Endodermal cell (in vitro differentiated cells): Measurements from ENCODE around the gene PARP15. TPM values are rescaled to one million over a fixed set of nuclear protein-coding genes. Genes with fewer than 3 reads are reported as not detected.
A peak's percentile ranks its signal among the peaks of the same experiment; 100 is the strongest.

Experiments
- DNase-seq: peaks from one replicate; pipeline ENCODE4 v3.0.0-alpha.2; 2017
- H3K27ac ChIP-seq: 2 replicates; pipeline ENCODE4 v1.5.1; 2013; ENCODE audit warnings: mild to moderate bottlenecking, low read depth, low read length, moderate library complexity
- H3K27me3 ChIP-seq: 2 replicates; pipeline ENCODE4 v1.6.1; 2013; ENCODE audit warnings: mild to moderate bottlenecking, low read length, moderate library complexity; ENCODE audit not compliant: insufficient read depth, control insufficient read depth, poor library complexity, severe bottlenecking
- H3K36me3 ChIP-seq: 2 replicates; pipeline ENCODE4 v1.7.0; 2013; ENCODE audit warnings: mild to moderate bottlenecking, low read length, moderate library complexity; ENCODE audit not compliant: control insufficient read depth, insufficient read depth
- H3K4me1 ChIP-seq: one replicate; pipeline ENCODE4 v1.7.0; 2013; ENCODE audit warnings: low read length; ENCODE audit not compliant: control insufficient read depth, insufficient read depth
- H3K4me3 ChIP-seq: 2 replicates; pipeline ENCODE4 v1.5.1; 2013; ENCODE audit warnings: mild to moderate bottlenecking, low read length, moderate library complexity
- H3K9ac ChIP-seq: 2 replicates; pipeline ENCODE4 v1.6.1; 2013; ENCODE audit warnings: mild to moderate bottlenecking, low read length, moderate library complexity; ENCODE audit not compliant: poor library complexity, severe bottlenecking; ENCODE audit errors: extremely low read depth
- H3K9me3 ChIP-seq: 2 replicates; pipeline ENCODE4 v1.6.1; 2013; ENCODE audit warnings: mild to moderate bottlenecking, low read length, moderate library complexity; ENCODE audit not compliant: control insufficient read depth
- H3K27ac Mint-ChIP-seq: 2 replicates; pipeline ENCODE4 v1.8.0; 2020; ENCODE audit warnings: mixed read lengths
- H3K27me3 Mint-ChIP-seq: 2 replicates; pipeline ENCODE4 v1.8.0; 2021; ENCODE audit warnings: mild to moderate bottlenecking, mixed read lengths; ENCODE audit not compliant: insufficient read depth
- H3K36me3 Mint-ChIP-seq: 2 replicates; pipeline ENCODE4 v1.8.0; 2020; ENCODE audit warnings: low read depth, mixed read lengths
- H3K4me1 Mint-ChIP-seq: 2 replicates; pipeline ENCODE4 v1.8.0; 2020; ENCODE audit warnings: mixed read lengths
- H3K4me3 Mint-ChIP-seq: 2 replicates; pipeline ENCODE4 v1.8.0; 2020; ENCODE audit warnings: mild to moderate bottlenecking, moderate library complexity, mixed read lengths
- H3K9me3 Mint-ChIP-seq: 2 replicates; pipeline ENCODE4 v1.8.0; 2020; ENCODE audit warnings: mild to moderate bottlenecking, mixed read lengths
- WGBS, 2 experiments: methylation state at CpG; one replicate each; pipeline versions ENCODE4 v1.1.5 to v1.1.7; 2013; ENCODE audit warnings: missing lambda C conversion rate in 2 of 2, mixed read lengths in 1 of 2; ENCODE audit not compliant: insufficient coverage in 1 of 2, insufficient read length in 1 of 2; 5-methylcytosine and 5-hydroxymethylcytosine counted together
- total RNA-seq, 2 donors: library from RNA; stranded (reverse); fragmentation: NEBNext Ultra II Directional in 1 of 2; extraction: Animal tissue kit (Norgen Biotek cat#: 25700) in 1 of 2; gene quantifications; 2 replicates in 1 of 2; 3 replicates in 1 of 2; pipeline ENCODE4 v1.2.1, GENCODE V29; 2021
- TF ChIP-seq, protein P1 (sequence below): fragments of 200-600 bp; sonication (generic); conservative IDR thresholded peaks from 2 replicates; pipeline ENCODE4 v1.5.0; 2021; ENCODE audit warnings: antibody characterized with exemption, mild to moderate bottlenecking

The PARP15 gene
- total RNA-seq, 2 donors from 2014 or later: 0.18 to 0.44 TPM

DNA sequence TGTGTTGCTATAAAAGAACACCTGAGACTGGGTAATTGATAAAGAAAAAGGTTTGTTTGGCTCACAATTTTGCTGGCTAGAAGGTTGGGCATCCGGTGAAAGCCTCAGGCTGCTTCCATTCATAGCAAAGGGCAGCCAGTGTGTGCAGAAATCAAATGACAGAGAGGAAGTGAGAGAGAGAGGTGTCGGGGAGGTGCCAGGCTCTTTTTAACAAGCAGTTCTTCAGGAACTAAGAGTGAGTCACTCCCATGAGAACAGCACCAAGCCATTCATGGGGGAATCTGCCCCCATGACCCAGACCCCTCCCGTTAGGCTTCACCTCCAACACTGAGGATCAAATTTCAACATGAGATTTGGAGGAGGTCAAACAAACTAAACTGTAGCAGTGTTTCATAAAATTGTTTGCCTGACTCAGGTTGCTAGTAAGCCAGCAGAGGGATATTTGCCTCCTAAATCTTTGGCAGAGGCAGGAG is 4.5 kb upstream of the PARP15 start:
- Mint-ChIP-seq H3K4me1 (peaks cover 10% of the 10 kb centered on the region), H3K9me3 (no peaks in the 10 kb centered on the region), H3K4me3 (no peak overlapping the region), H3K27me3 (peaks cover 13% of the 10 kb centered on the region), H3K27ac (no peak overlapping the region), H3K36me3 (peaks cover 3% of the 10 kb centered on the region)
- Histone ChIP-seq H3K27me3 (no peaks in the 10 kb centered on the region), H3K9me3 (no peaks in the 10 kb centered on the region), H3K4me3 (no peak overlapping the region), H3K9ac (no peak overlapping the region), H3K4me1 (no peaks in the 10 kb centered on the region), H3K27ac (no peak overlapping the region), H3K36me3 (no peaks in the 10 kb centered on the region)
- TF ChIP-seq, protein P1, sequence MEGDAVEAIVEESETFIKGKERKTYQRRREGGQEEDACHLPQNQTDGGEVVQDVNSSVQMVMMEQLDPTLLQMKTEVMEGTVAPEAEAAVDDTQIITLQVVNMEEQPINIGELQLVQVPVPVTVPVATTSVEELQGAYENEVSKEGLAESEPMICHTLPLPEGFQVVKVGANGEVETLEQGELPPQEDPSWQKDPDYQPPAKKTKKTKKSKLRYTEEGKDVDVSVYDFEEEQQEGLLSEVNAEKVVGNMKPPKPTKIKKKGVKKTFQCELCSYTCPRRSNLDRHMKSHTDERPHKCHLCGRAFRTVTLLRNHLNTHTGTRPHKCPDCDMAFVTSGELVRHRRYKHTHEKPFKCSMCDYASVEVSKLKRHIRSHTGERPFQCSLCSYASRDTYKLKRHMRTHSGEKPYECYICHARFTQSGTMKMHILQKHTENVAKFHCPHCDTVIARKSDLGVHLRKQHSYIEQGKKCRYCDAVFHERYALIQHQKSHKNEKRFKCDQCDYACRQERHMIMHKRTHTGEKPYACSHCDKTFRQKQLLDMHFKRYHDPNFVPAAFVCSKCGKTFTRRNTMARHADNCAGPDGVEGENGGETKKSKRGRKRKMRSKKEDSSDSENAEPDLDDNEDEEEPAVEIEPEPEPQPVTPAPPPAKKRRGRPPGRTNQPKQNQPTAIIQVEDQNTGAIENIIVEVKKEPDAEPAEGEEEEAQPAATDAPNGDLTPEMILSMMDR: no peak
- peak; percentile 68 for DNase-seq
- WGBS, 2 experiments: 44 to 61% methylated on average over 3 of the region's 3 CpGs

DNA sequence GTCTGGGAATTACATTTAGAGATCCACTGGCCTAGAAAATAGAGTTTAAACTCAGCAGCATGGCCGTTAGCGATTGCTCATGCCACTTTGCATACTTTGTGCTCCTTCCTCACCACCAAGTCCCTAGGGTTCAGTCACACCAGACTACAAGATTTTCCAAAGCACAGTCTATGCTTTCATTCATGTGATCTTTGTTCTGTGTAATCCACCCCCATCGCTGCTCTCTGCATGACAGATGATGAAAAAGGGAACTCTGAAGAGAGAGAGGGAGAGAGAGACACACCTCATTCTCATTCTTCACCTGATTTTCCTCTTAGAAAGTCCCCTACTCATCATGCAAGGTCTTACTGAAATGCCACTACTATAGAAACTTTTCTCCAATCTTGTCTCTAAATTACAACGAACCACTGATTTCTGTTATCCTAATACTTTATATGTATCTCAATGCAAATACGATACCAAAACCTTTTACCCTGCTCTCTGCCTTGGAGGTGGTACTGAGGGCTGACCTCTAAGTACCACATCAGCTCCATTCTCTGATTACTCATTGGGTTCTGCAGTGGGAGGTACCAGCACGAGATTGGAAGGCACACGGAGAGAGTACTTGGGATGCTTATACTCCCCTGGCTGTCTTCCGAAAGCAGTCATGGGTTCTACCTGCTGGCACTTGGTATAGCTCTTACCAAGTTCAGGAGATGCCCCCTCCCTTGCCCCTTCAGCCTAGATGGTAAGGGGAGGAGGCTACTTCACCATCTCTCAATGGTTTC is 1.1 kb upstream of the PARP15 start:
- no peak overlapping the region for H3K27ac Mint-ChIP-seq
- Histone ChIP-seq H3K4me1 (no peaks in the 10 kb centered on the region), H3K27me3 (no peaks in the 10 kb centered on the region), H3K9me3 (peaks cover 8% of the 10 kb centered on the region), H3K27ac (no peak overlapping the region), H3K9ac (no peak overlapping the region), H3K4me3 (no peak overlapping the region), H3K36me3 (no peaks in the 10 kb centered on the region)
- 82 to 90% methylated on average over 6 to 8 of the region's 8 CpGs for WGBS, 2 experiments
- peaks cover 4% of the 10 kb centered on the region for H3K4me1 Mint-ChIP-seq
- H3K9me3 Mint-ChIP-seq: peaks cover 5% of the 10 kb centered on the region
- TF ChIP-seq, protein P1: no peak
- peaks cover 21% of the 10 kb centered on the region for H3K27me3 Mint-ChIP-seq
- H3K36me3 Mint-ChIP-seq: peaks cover 3% of the 10 kb centered on the region
- no peak for DNase-seq
- H3K4me3 Mint-ChIP-seq: no peak overlapping the region

DNA sequence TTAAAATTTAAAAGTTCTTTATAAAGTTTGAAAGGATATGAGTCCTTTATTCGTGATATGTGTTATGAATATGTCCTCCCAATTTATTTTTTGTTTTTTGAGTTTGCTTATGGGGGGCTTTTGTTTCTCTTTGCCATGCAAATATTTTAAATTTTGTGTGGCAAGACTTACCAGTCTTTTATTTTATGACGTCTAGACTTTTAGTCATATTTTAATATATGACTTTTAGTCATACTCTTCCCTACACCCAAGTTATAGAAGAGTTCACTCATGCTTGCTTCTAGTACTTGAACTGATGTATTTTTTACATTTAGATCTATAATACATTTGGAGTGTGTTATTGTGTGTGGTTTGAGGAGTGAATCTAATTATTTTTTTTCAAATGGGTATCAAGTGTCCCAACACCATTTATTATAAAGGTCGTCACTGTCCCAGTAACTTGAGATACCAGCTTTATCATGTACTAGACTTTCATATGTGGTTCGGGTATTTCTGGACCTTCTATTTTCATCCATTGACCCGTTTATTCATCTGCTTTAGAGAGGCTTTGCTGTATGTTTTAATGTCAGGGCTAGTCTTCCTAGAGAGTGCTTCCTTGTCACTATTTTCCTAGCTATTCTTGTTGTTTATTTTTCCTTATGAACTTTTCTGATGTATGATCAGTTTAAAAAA is 755 bp downstream of the PARP15 start:
- DNase-seq: no peak
- TF ChIP-seq, protein P1: no peak
- H3K4me1 ChIP-seq: no peaks in the 10 kb centered on the region
- H3K9ac ChIP-seq: no peak overlapping the region
- peaks cover 5% of the 10 kb centered on the region for H3K36me3 Mint-ChIP-seq
- no peak overlapping the region for H3K27ac Mint-ChIP-seq
- WGBS, 2 experiments: 82 to 92% methylated on average over 2 to 4 of the region's 5 CpGs
- H3K9me3 Mint-ChIP-seq: peaks cover 20% of the 10 kb centered on the region
- peak overlapping the region; percentile 63 for H3K4me3 Mint-ChIP-seq
- H3K4me1 Mint-ChIP-seq: no peaks in the 10 kb centered on the region
- no peaks in the 10 kb centered on the region for H3K36me3 ChIP-seq
- peaks cover 21% of the 10 kb centered on the region for H3K27me3 Mint-ChIP-seq
- no peaks in the 10 kb centered on the region for H3K27me3 ChIP-seq
- peaks cover 23% of the 10 kb centered on the region for H3K9me3 ChIP-seq
- H3K27ac ChIP-seq: no peak overlapping the region
- no peak overlapping the region for H3K4me3 ChIP-seq
